NT2/D1 (cell line): ENCODE measurements around the gene TBC1D4.

Source experiments
- SUZ12 ChIP-seq: IDR thresholded peaks from 2 replicates; pipeline ENCODE4 v1.6.1; 2011; ENCODE audit not compliant: insufficient read length, insufficient read depth; ENCODE audit errors: extremely low read depth
- YY1 ChIP-seq: IDR thresholded peaks from 2 replicates; pipeline ENCODE4 v1.6.1; 2011; ENCODE audit not compliant: insufficient read length, insufficient read depth
- ZNF274 ChIP-seq: IDR thresholded peaks from 2 replicates; pipeline ENCODE4 v1.6.1; 2011; ENCODE audit warnings: mild to moderate bottlenecking, low read depth, low read length

GRCh38 chr13:75255147-75255546 is 226.8 kb downstream of the TBC1D4 start:
- TF ChIP-seq YY1, result no peak
- no peak for TF ChIP-seq SUZ12
- TF ChIP-seq ZNF274, result no peak
